Measurements from ENCODE around the gene MOV10. TPM values are rescaled to one million over a fixed set of nuclear protein-coding genes. Genes with fewer than 3 reads are reported as not detected.

The MOV10 gene
- total RNA-seq, 2 donors from 2014 or later, result 61.6 to 62.7 TPM

DNA sequence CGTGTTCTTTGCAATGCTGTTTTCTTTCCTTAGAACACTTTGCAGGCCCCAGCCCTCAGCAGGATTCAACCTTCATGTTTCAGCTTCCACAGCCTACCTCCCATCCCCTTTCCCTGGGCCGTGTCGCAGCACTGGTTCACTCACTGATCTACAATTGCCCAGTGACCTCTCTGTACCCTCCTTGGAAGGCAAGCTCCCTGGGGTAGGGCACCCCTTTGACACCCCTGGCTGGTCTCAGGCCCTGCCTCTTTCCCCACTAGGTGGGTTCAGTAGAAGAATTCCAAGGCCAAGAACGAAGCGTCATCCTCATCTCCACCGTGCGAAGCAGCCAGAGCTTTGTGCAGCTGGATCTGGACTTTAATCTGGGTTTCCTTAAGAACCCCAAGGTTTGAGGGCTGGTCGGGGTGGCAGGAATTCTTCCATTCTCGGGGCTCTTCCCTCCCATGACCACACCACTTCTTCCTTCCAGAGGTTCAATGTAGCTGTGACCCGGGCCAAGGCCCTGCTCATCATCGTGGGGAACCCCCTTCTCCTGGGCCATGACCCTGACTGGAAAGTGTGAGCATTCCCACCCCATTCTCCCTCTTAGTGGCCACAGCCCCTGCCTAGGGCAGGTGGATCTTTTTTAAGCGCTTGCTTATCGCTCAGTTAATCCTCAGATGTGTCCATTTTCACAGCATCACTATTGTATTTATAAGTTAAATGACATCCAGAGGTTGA lies 25.1 kb downstream of the MOV10 start:
- Histone ChIP-seq H3K27ac (peak overlapping the region; percentile 65), H3K36me3 (peaks cover 5% of the 10 kb centered on the region), H3K9ac (ENCODE audit: low read depth in 2 of 2, low read length in 2 of 2) (peak overlapping the region in 1 of 2 donors; percentile 41), H3K4me1 (peaks cover 27% of the 10 kb centered on the region), H3K4me3 (no peak overlapping the region), H3K27me3 (no peaks in the 10 kb centered on the region), H3K9me3 (no peaks in the 10 kb centered on the region)
- TF ChIP-seq, protein P1, sequence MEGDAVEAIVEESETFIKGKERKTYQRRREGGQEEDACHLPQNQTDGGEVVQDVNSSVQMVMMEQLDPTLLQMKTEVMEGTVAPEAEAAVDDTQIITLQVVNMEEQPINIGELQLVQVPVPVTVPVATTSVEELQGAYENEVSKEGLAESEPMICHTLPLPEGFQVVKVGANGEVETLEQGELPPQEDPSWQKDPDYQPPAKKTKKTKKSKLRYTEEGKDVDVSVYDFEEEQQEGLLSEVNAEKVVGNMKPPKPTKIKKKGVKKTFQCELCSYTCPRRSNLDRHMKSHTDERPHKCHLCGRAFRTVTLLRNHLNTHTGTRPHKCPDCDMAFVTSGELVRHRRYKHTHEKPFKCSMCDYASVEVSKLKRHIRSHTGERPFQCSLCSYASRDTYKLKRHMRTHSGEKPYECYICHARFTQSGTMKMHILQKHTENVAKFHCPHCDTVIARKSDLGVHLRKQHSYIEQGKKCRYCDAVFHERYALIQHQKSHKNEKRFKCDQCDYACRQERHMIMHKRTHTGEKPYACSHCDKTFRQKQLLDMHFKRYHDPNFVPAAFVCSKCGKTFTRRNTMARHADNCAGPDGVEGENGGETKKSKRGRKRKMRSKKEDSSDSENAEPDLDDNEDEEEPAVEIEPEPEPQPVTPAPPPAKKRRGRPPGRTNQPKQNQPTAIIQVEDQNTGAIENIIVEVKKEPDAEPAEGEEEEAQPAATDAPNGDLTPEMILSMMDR (IDR thresholded peaks at IDR 0.05), result no peak
- intact Hi-C loops (cut with DNase I), result no loop called here
- DNase-seq, result no peak

DNA sequence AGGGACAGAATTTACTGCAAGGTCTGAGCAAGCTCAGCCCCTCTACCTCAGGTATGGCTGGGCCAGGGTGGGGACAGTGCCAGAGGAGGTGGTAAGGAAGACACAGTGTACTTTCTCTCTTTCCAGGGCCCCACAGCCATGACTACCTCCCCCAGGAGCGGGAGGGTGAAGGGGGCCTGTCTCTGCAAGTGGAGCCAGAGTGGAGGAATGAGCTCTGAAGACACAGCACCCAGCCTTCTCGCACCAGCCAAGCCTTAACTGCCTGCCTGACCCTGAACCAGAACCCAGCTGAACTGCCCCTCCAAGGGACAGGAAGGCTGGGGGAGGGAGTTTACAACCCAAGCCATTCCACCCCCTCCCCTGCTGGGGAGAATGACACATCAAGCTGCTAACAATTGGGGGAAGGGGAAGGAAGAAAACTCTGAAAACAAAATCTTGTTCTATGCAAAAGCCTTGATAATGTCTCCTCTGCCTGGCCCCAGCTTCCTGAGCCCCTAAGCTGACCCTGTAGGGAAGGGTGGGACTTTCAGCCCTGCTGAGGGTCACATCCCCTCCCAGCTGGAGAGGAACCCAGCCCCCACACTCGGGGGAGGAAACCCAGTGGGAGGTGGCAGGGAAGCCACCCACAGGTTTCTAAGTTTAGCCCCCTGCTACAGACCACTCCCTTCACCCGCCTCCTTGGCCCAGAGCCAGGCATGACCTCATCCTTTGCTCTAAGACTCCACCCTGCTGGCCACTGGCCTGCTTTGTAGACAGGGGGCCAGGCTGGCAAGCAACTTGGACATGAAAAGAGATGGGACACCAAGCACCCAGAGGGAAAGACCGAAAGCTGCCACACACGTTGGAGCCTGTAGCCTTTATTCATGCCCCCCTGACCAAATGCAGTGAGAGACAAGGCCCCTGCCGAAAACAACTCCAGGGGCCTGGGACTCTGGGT lies 26.1 kb downstream of the MOV10 start:
- Histone ChIP-seq H3K4me1 (peaks cover 30% of the 10 kb centered on the region), H3K27ac (peak overlapping the region; percentile 65), H3K9ac (ENCODE audit: low read depth in 2 of 2, low read length in 2 of 2) (peak overlapping the region; percentile 41 to 57), H3K36me3 (peaks cover 5% of the 10 kb centered on the region), H3K27me3 (no peaks in the 10 kb centered on the region), H3K9me3 (no peaks in the 10 kb centered on the region), H3K4me3 (no peak overlapping the region)
- DNase-seq, result peak; percentile 98
- intact Hi-C loops (cut with DNase I), result no loop called here
- TF ChIP-seq, protein P1 (IDR thresholded peaks at IDR 0.05), result no peak

DNA sequence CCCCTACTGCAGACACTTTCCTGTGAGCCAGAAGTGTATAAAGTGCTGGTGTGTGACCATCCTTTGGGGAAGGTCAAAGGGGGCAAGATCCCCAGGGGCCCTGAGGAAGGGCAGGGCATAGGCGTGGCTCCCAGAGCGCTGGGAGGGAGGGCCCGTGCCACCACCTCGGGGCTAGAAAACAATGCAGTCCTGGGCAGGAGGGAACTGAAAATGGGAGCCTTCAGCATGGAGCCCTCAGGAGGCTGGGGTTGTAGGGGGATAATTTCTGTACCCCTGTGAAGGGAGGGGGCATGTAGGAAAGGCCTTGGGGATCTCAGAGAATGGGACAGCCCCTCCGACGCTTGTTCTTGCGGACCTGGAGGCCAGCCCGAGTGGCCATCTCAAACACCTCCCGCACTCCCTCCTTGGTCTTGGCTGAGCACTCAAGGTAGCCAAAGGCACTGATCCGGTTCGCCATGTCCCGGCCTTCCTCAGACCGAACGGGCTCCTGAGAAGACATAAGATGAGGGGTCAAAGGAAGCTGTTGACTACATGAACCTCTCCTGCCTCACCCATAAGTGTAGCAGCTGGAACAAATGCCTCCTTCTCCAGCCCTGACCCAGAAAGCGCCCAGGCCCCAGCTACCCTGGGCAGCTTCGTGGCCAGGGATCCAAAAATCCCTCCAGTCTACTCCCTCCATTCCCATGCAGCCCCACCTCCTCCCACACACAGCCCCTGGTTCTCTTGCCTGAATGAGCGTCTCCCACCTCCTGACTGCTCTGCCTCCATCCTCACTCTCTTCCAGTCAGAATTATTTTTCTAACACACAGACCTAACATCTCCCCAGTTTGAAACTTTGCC lies 27.0 kb downstream of the MOV10 start:
- no peak for DNase-seq
- Histone ChIP-seq H3K27me3 (no peaks in the 10 kb centered on the region), H3K27ac (peak overlapping the region; percentile 65), H3K36me3 (peaks cover 5% of the 10 kb centered on the region), H3K4me3 (no peak overlapping the region), H3K4me1 (peaks cover 34% of the 10 kb centered on the region), H3K9me3 (no peaks in the 10 kb centered on the region), H3K9ac (ENCODE audit: low read depth in 2 of 2, low read length in 2 of 2) (peak overlapping the region; percentile 41 to 57)
- TF ChIP-seq, protein P1 (IDR thresholded peaks at IDR 0.05), result no peak
- intact Hi-C loops (cut with DNase I), result no loop called here

DNA sequence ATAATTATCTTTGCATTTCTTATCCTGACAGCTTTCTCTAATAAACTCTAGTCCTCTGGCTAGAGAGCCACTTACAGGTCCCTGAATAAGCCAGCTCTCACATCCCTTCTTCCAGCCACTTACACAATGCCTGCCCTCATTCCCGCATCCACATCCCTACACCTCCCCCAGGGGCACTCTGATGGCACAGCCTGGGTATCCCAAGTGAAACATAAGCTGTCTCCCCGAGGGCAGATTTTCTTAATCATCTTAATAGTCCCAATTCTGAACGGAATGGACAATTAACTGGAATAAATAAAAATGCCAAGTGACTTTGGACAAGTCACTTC lies 27.6 kb downstream of the MOV10 start:
- intact Hi-C loops (cut with DNase I), result no loop called here
- TF ChIP-seq, protein P1 (IDR thresholded peaks at IDR 0.05), result no peak
- no peaks in the 10 kb centered on the region for H3K27me3 ChIP-seq
- H3K9me3 ChIP-seq, result no peaks in the 10 kb centered on the region
- H3K36me3 ChIP-seq, result peaks cover 5% of the 10 kb centered on the region
- peaks cover 34% of the 10 kb centered on the region for H3K4me1 ChIP-seq
- peak overlapping the region in 1 of 2 donors; percentile 36 for H3K9ac ChIP-seq (ENCODE audit: low read depth in 2 of 2, low read length in 2 of 2)
- H3K27ac ChIP-seq, result peak overlapping the region; percentile 65
- H3K4me3 ChIP-seq, result no peak overlapping the region
- DNase-seq, result no peak

All from colonic mucosa (tissue), 4 donors.